ENCODE results near the gene ZNF536. TPM values are rescaled to one million over a fixed set of nuclear protein-coding genes. Genes with fewer than 3 reads are reported as not detected.

ZNF536 gene
- total and polyA plus RNA-seq, 2 donors (not counting 1 experiment from before 2014, with no cell fraction given): 0.50 TPM; not detected in 1

- no peaks in the 10 kb centered on the region for H3K9me3 ChIP-seq (ENCODE audit: control insufficient read depth, insufficient read depth, low read depth, low read length)
- no peak overlapping the region for H3K4me2 ChIP-seq (ENCODE audit: extremely low read depth, insufficient read depth, low read length)
- H3K4me3 ChIP-seq (replicated peaks in 1 of 4; ENCODE audit: control extremely low read depth in 1 of 4, insufficient read depth in 1 of 4, low read depth in 3 of 4, low read length in 4 of 4): no peak overlapping the region
- H2AFZ ChIP-seq (ENCODE audit: low read length): no peak overlapping the region
- no peaks in the 10 kb centered on the region for H4K20me1 ChIP-seq (ENCODE audit: control insufficient read depth, extremely low read depth, insufficient read depth, low read length)
- no peak for TF ChIP-seq CTCF (conservative IDR thresholded peaks at IDR 0.05 in 1 of 2, IDR thresholded peaks at IDR 0.05 in 1 of 2; ENCODE audit: low read depth in 1 of 2, low read length in 2 of 2)
- TF ChIP-seq EZH2 (IDR thresholded peaks at IDR 0.05; ENCODE audit: low read length, missing control alignments): no peak
- H3K9ac ChIP-seq (ENCODE audit: insufficient read depth, low read length): no peak overlapping the region
- no peaks in the 10 kb centered on the region for H3K79me2 ChIP-seq (ENCODE audit: control insufficient read depth, insufficient read depth, low read length)
- H3K27ac ChIP-seq (ENCODE audit: insufficient read depth, low read length): no peak overlapping the region
- H3K4me1 ChIP-seq (ENCODE audit: control insufficient read depth, extremely low read depth, insufficient read depth, low read length): no peaks in the 10 kb centered on the region
- no peaks in the 10 kb centered on the region for H3K36me3 ChIP-seq (ENCODE audit: control insufficient read depth, insufficient read depth, low read length)
- no peak for DNase-seq (ENCODE audit: low read depth in 2 of 2)
- H3K27me3 ChIP-seq (ENCODE audit: control insufficient read depth, insufficient read depth, low read length): no peaks in the 10 kb centered on the region
These were observed 30.4 kb downstream of the ZNF536 start for GRCh38 chr19:30402436-30403202.

- no peaks in the 10 kb centered on the region for H3K9me3 ChIP-seq (ENCODE audit: control insufficient read depth, insufficient read depth, low read depth, low read length)
- H3K79me2 ChIP-seq (ENCODE audit: control insufficient read depth, insufficient read depth, low read length): no peaks in the 10 kb centered on the region
- peak in 1 of 2 donors; percentile 20 for DNase-seq (ENCODE audit: low read depth in 2 of 2)
- H3K4me1 ChIP-seq (ENCODE audit: control insufficient read depth, extremely low read depth, insufficient read depth, low read length): no peaks in the 10 kb centered on the region
- H3K36me3 ChIP-seq (ENCODE audit: control insufficient read depth, insufficient read depth, low read length): no peaks in the 10 kb centered on the region
- H3K9ac ChIP-seq (ENCODE audit: insufficient read depth, low read length): no peak overlapping the region
- no peak overlapping the region for H3K4me3 ChIP-seq (replicated peaks in 1 of 4; ENCODE audit: control extremely low read depth in 1 of 4, insufficient read depth in 1 of 4, low read depth in 3 of 4, low read length in 4 of 4)
- H3K4me2 ChIP-seq (ENCODE audit: extremely low read depth, insufficient read depth, low read length): no peak overlapping the region
- no peaks in the 10 kb centered on the region for H4K20me1 ChIP-seq (ENCODE audit: control insufficient read depth, extremely low read depth, insufficient read depth, low read length)
- H3K27me3 ChIP-seq (ENCODE audit: control insufficient read depth, insufficient read depth, low read length): no peaks in the 10 kb centered on the region
- no peak for TF ChIP-seq CTCF (conservative IDR thresholded peaks at IDR 0.05 in 1 of 2, IDR thresholded peaks at IDR 0.05 in 1 of 2; ENCODE audit: low read depth in 1 of 2, low read length in 2 of 2)
- TF ChIP-seq EZH2 (IDR thresholded peaks at IDR 0.05; ENCODE audit: low read length, missing control alignments): no peak
- no peak overlapping the region for H2AFZ ChIP-seq (ENCODE audit: low read length)
- H3K27ac ChIP-seq (ENCODE audit: insufficient read depth, low read length): no peak overlapping the region
These were observed 31.2 kb downstream of the ZNF536 start for GRCh38 chr19:30403203-30403985.
